Neural progenitor cell (in vitro differentiated cells): ENCODE measurements around the gene SLC20A1.

ENCODE experiments used
- EZH2 ChIP-seq: fragments of 200-600 bp; sonication (generic); IDR thresholded peaks from 2 replicates; pipeline ENCODE4 v1.6.1; 2017; ENCODE audit warnings: antibody characterized with exemption, mild to moderate bottlenecking, moderate library complexity
- EZH2phosphoT487 ChIP-seq: fragments of 200-600 bp; sonication (generic); IDR thresholded peaks from 2 replicates; pipeline ENCODE4 v1.6.1; 2017; ENCODE audit warnings: antibody characterized with exemption
- TF ChIP-seq, protein P1 (sequence below): fragments of 200-600 bp; sonication (generic); IDR thresholded peaks from 2 replicates; pipeline ENCODE4 v1.5.1; 2017; ENCODE audit warnings: antibody characterized with exemption, mild to moderate bottlenecking

DNA sequence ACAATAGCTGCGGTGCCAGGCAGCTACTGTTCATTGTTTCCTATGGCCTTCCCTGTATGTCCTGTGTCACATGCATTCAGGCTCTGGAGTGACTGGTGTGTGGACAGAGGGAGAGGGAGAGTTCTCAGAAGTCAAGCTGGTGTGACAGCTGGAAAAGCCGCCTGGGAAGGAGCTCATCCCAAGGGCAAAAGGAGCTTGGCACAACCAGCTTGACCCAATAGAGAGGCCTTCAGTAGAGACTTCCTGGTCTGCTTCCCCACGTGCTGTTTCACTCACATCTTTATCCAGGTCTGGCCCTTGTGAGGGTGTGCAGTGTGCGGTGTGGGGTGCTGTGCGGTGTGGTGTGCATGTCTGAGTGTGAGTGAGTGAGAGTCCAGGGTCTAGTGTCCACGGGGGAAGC is 64.0 kb downstream of the SLC20A1 start:
- TF ChIP-seq, protein P1, sequence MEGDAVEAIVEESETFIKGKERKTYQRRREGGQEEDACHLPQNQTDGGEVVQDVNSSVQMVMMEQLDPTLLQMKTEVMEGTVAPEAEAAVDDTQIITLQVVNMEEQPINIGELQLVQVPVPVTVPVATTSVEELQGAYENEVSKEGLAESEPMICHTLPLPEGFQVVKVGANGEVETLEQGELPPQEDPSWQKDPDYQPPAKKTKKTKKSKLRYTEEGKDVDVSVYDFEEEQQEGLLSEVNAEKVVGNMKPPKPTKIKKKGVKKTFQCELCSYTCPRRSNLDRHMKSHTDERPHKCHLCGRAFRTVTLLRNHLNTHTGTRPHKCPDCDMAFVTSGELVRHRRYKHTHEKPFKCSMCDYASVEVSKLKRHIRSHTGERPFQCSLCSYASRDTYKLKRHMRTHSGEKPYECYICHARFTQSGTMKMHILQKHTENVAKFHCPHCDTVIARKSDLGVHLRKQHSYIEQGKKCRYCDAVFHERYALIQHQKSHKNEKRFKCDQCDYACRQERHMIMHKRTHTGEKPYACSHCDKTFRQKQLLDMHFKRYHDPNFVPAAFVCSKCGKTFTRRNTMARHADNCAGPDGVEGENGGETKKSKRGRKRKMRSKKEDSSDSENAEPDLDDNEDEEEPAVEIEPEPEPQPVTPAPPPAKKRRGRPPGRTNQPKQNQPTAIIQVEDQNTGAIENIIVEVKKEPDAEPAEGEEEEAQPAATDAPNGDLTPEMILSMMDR = no peak
- TF ChIP-seq EZH2 (no peak), EZH2phosphoT487 (no peak)
